HepG2 (cell line): ENCODE results near the gene SMYD5. TPM values are rescaled to one million over a fixed set of nuclear protein-coding genes. Genes with fewer than 3 reads are reported as not detected.

ENCODE experiments used
- ATAC-seq: fragments of 200-7000 bp; cut with Tn5 transposase; 3 replicates; pipeline ENCODE4 v1.9.1; 2020; ENCODE audit warnings: mild to moderate bottlenecking, moderate library complexity
- BruUV-seq: library from RNA; stranded (reverse); fragments of 400-500 nt; replicated peaks from 2 replicates; lab custom pipeline; 2021; lab: Mats Ljungman, UMichigan
- CTCF ChIA-PET: fragments of 300-600 bp; formaldehyde crosslinking; extraction: SDS; loops from one replicate; lab custom pipeline; 2021; ENCODE audit warnings: low total read pairs, inconsistent platforms, low intra/inter-chr PET ratio; lab: Yijun Ruan, JAX
- POLR2A ChIA-PET: fragments of 350-600 bp; sonication (Branson Sonifier 250); formaldehyde crosslinking; loops from one replicate; lab custom pipeline; 2020; ENCODE audit warnings: antibody characterized with exemption, inconsistent platforms; lab: Yijun Ruan, JAX
- DNase-seq: peaks from one replicate; pipeline ENCODE4 v3.0.0-alpha.2; 2015; ENCODE audit warnings: low spot score
- FAIRE-seq: peaks from 3 replicates; lab custom pipeline; 2011; peaks lifted over from hg19 to GRCh38; lab: Jason Lieb, UNC
- H2AFZ ChIP-seq: one replicate; pipeline ENCODE4 v1.6.1; 2011; ENCODE audit warnings: low read length, inconsistent platforms
- H3K27ac ChIP-seq: fragments of 300-600 bp; 3 replicates; pipeline ENCODE4 v1.8.0; 2011; ENCODE audit warnings: mixed run types, mild to moderate bottlenecking, mixed read lengths, low read length, inconsistent platforms; ENCODE audit not compliant: insufficient read depth; ENCODE audit errors: extremely low read length
- H3K27me3 ChIP-seq, 2 experiments: fragments of 200-600 bp in 1 of 2; 2 replicates in 1 of 2; 3 replicates in 1 of 2; pipeline versions ENCODE4 v1.6.0 to v1.8.0; 2011; ENCODE audit warnings: low read length in 2 of 2, mild to moderate bottlenecking in 2 of 2, moderate library complexity in 2 of 2, inconsistent platforms in 1 of 2; ENCODE audit not compliant: insufficient read depth in 2 of 2, control insufficient read depth in 1 of 2
- H3K36me3 ChIP-seq, 2 experiments: fragments of 200-600 bp in 1 of 2; replicated peaks in 1 of 2; 2 replicates in 1 of 2; 3 replicates in 1 of 2; pipeline versions ENCODE4 v1.5.1 to v1.8.0; 2011; ENCODE audit warnings: low read length in 2 of 2, inconsistent platforms in 1 of 2; ENCODE audit not compliant: insufficient read depth in 2 of 2, control insufficient read depth in 1 of 2
- H3K4me1 ChIP-seq: 2 replicates; pipeline ENCODE4 v1.5.1; 2012; ENCODE audit warnings: low read length, inconsistent platforms; ENCODE audit not compliant: insufficient read depth
- H3K4me2 ChIP-seq: 2 replicates; pipeline ENCODE4 v1.6.0; 2011; ENCODE audit warnings: low read depth, low read length, inconsistent platforms
- H3K4me3 ChIP-seq, 3 experiments: fragments of 200-600 bp in 1 of 3; sonication (generic), shearing (Covaris generic) in 1 of 3; replicated peaks in 1 of 3; 2 replicates each; pipeline ENCODE4 v1.5.1; 2011 to 2016; ENCODE audit warnings: low read length in 3 of 3, inconsistent platforms in 2 of 3, low read depth in 2 of 3, mild to moderate bottlenecking in 2 of 3, control low read depth in 1 of 3, mixed read lengths in 1 of 3; ENCODE audit not compliant: insufficient read depth in 1 of 3
- H3K79me2 ChIP-seq: one replicate; pipeline ENCODE4 v1.6.1; 2011; ENCODE audit warnings: low read length, inconsistent platforms; ENCODE audit not compliant: insufficient read depth
- H3K9ac ChIP-seq: 2 replicates; pipeline ENCODE4 v1.6.0; 2011; ENCODE audit warnings: mild to moderate bottlenecking, low read depth, low read length, inconsistent platforms; ENCODE audit not compliant: insufficient read depth
- H3K9me3 ChIP-seq: 2 replicates; pipeline ENCODE4 v1.5.1; 2012; ENCODE audit warnings: mild to moderate bottlenecking, low read length
- H4K20me1 ChIP-seq: 2 replicates; pipeline ENCODE4 v1.6.0; 2011; ENCODE audit warnings: inconsistent platforms, mild to moderate bottlenecking, low read length, moderate library complexity; ENCODE audit not compliant: insufficient read depth
- HDAC1 ChIP-seq: sonication (generic); formaldehyde crosslinking; IDR thresholded peaks from 2 replicates; pipeline ENCODE4 v1.5.1; 2020; ENCODE audit warnings: mild to moderate bottlenecking, missing genetic modification reagents
- KAT7 ChIP-seq: IDR thresholded peaks from 2 replicates; pipeline ENCODE4 v1.6.1; 2018; ENCODE audit warnings: borderline replicate concordance, missing compliant biosample characterization
- MTERF4 ChIP-seq: sonication (generic); formaldehyde crosslinking; IDR thresholded peaks from 2 replicates; pipeline ENCODE4 v1.8.0; 2023; ENCODE audit warnings: mild to moderate bottlenecking, missing genetic modification reagents
- NFE2L1 ChIP-seq: sonication (generic); formaldehyde crosslinking; IDR thresholded peaks from 2 replicates; pipeline ENCODE4 v1.4.0; 2020; ENCODE audit warnings: missing genetic modification reagents, mild to moderate bottlenecking, borderline replicate concordance
- PAWR ChIP-seq: sonication (generic); formaldehyde crosslinking; IDR thresholded peaks from 2 replicates; pipeline ENCODE4 v1.4.0; 2020; ENCODE audit warnings: missing genetic modification reagents, mild to moderate bottlenecking, borderline replicate concordance
- PHF8 ChIP-seq: sonication (generic); formaldehyde crosslinking; IDR thresholded peaks from 2 replicates; pipeline ENCODE4 v1.5.0; 2020; ENCODE audit warnings: missing genetic modification reagents
- POLR2G ChIP-seq: fragments of 200-400 bp; formaldehyde crosslinking; IDR thresholded peaks from 2 replicates; pipeline ENCODE4 v1.6.1; 2018; ENCODE audit warnings: mild to moderate bottlenecking, low read depth, low read length, moderate library complexity
- PRDM10 ChIP-seq: sonication (generic); formaldehyde crosslinking; IDR thresholded peaks from 2 replicates; pipeline ENCODE4 v1.4.0; 2020; ENCODE audit warnings: low read depth, missing genetic modification reagents
- SOX5 ChIP-seq: IDR thresholded peaks from 2 replicates; pipeline ENCODE4 v1.6.1; 2016; ENCODE audit warnings: borderline replicate concordance
- TARDBP ChIP-seq: sonication (generic); formaldehyde crosslinking; IDR thresholded peaks from 2 replicates; pipeline ENCODE4 v1.8.0; 2022; ENCODE audit warnings: mild to moderate bottlenecking, missing genetic modification reagents
- TRIM22 ChIP-seq: fragments of 450-650 bp; IDR thresholded peaks from 2 replicates; pipeline ENCODE4 v1.6.1; 2017
- ZBTB7A ChIP-seq: sonication (generic); formaldehyde crosslinking; IDR thresholded peaks from 2 replicates; pipeline ENCODE4 v1.8.0; 2022; ENCODE audit warnings: mild to moderate bottlenecking, missing genetic modification reagents
- ZC3H4 ChIP-seq: sonication (generic); formaldehyde crosslinking; IDR thresholded peaks from 2 replicates; pipeline ENCODE4 v1.4.0; 2020; ENCODE audit warnings: missing genetic modification reagents, borderline replicate concordance
- ZNF331 ChIP-seq: sonication (generic); formaldehyde crosslinking; IDR thresholded peaks from 2 replicates; pipeline ENCODE4 v1.4.0; 2020; ENCODE audit warnings: missing genetic modification reagents
- ZNF510 ChIP-seq: sonication (generic); formaldehyde crosslinking; IDR thresholded peaks from 2 replicates; pipeline ENCODE4 v1.4.0; 2020; ENCODE audit warnings: low read depth, mild to moderate bottlenecking, missing genetic modification reagents
- ZNF777 ChIP-seq: sonication (generic); formaldehyde crosslinking; IDR thresholded peaks from 2 replicates; pipeline ENCODE4 v1.4.0; 2020; ENCODE audit warnings: missing genetic modification reagents
- WGBS: methylation state at CpG from one replicate; pipeline ENCODE4 v1.1.6; 2017; ENCODE audit warnings: low lambda C conversion rate; 5-methylcytosine and 5-hydroxymethylcytosine counted together
- in situ Hi-C: cut with HindIII; loops from 2 replicates; pipeline ENCODE4 v1.10.0; 2017; ENCODE audit warnings: low pct_unique_long_range_greater_than_20kb; ENCODE audit not compliant: extremely low pct_ligation_motif_present
- intact Hi-C: fragments of 100-400 bp; cut with micrococcal nuclease; formaldehyde crosslinking; loops from one replicate; pipeline ENCODE4 v1.10.0; 2022; ENCODE audit not compliant: unreplicated experiment
- polyA plus RNA-seq, 8 experiments: library from polyadenylated mRNA; depleted of rRNA in 3 of 8; stranded (reverse) in 7 of 8; unstranded in 1 of 8; fragments of >200 nt; fragmentation: Illumina TruSeq in 4 of 8; extraction: Trizol in 4 of 8; gene quantifications; 2 replicates each; pipeline versions ENCODE4 v1.2.1 to v1.2.3, GENCODE V29; 2011 to 2016; ENCODE audit warnings: low read depth in 4 of 8, missing spikeins in 1 of 8, mixed read lengths in 1 of 8; ENCODE audit not compliant: insufficient read depth in 1 of 8
- total RNA-seq, 5 experiments: library from RNA; depleted of rRNA; stranded (reverse); fragments of >200 nt; fragmentation: Illumina TruSeq; extraction: Trizol; gene quantifications; 2 replicates each; pipeline ENCODE4 v1.2.3, GENCODE V29; 2016; ENCODE audit warnings: low read depth in 1 of 5

SMYD5 gene
- total and polyA plus RNA-seq, 2 of the 13 experiments (the other 11 are each of a cell fraction or from before 2014, with no cell fraction given): 55.8 to 70.4 TPM

- H2AFZ ChIP-seq: no peak overlapping the region
- ATAC-seq: peak; percentile 4
- peaks cover 1 to 14% of the 10 kb centered on the region in 2 experiments; a peak in 3 of 5 replicates for H3K36me3 ChIP-seq
- H3K79me2 ChIP-seq: peaks cover 38% of the 10 kb centered on the region
- 7% methylated on average over 31 of the region's 37 CpGs for WGBS
- peak overlapping the region; percentile 68 for H3K9ac ChIP-seq
- H3K4me3 ChIP-seq: peak overlapping the region; percentile 70 to 80 (median 76)
- FAIRE-seq: no peak
- BruUV-seq: no TSS peak
- H3K27me3 ChIP-seq: peaks cover 0 to 6% of the 10 kb centered on the region in 2 experiments; a peak in 1 of 5 replicates
- peaks cover 29% of the 10 kb centered on the region for H4K20me1 ChIP-seq
- CTCF ChIA-PET: no interaction called here
- H3K9me3 ChIP-seq: no peaks in the 10 kb centered on the region
- H3K4me1 ChIP-seq: peaks cover 33% of the 10 kb centered on the region
- peak overlapping the region; percentile 35 for H3K27ac ChIP-seq
- in situ Hi-C loops: no loop called here
- no peak for DNase-seq
- H3K4me2 ChIP-seq: peak overlapping the region; percentile 99
- intact Hi-C loops: loop anchor here (1.0 to 5.0 kb wide), 2 partner anchors 18 to 50 kb away; partner anchors contain the start of genes FBXO41 and SMYD5
- POLR2A ChIA-PET: interaction anchor here (0.8 to 7.2 kb wide), 20 partner anchors 8 to 200 kb away, joined by 3 to 125 read pairs (median 10); partner anchors contain the start of genes ALMS1, RAB11FIP5, SFXN5 and SMYD5
- TF ChIP-seq SOX5 (CRISPR knock-in tag) (0 out of 2 replicates have a peak, but pooled peaks have one; percentile 0), ZNF510 (CRISPR knock-in tag) (peak; percentile 81; the same call in 1 of the 2 replicates), HDAC1 (CRISPR knock-in tag) (no peak), MTERF4 (CRISPR knock-in tag) (0 out of 2 replicates have a peak, but pooled peaks have one; percentile 25), PRDM10 (CRISPR knock-in tag) (no peak), ZNF777 (CRISPR knock-in tag) (no peak), POLR2G (0 out of 2 replicates have a peak, but pooled peaks have one; percentile 57), ZBTB7A (CRISPR knock-in tag) (0 out of 2 replicates have a peak, but pooled peaks have one; percentile 48), TRIM22 (no peak), PAWR (CRISPR knock-in tag) (0 out of 2 replicates have a peak, but pooled peaks have one; percentile 53), TARDBP (CRISPR knock-in tag) (peak; percentile 5; the same call in 1 of the 2 replicates), ZNF331 (no peak), NFE2L1 (CRISPR knock-in tag) (0 out of 2 replicates have a peak, but pooled peaks have one; percentile 57), PHF8 (0 out of 2 replicates have a peak, but pooled peaks have one; percentile 1), KAT7 (0 out of 2 replicates have a peak, but pooled peaks have one; percentile 13), ZC3H4 (CRISPR knock-in tag) (no peak)
Measured at GRCh38 chr2:73232403-73233153, 18.5 kb downstream of the SMYD5 start.
